GM19238 (cell line): Measurements from ENCODE around the gene SLC25A33.
"Not testable (repeated sequence)": the region's sequence is repeated elsewhere in the genome, so short reads cannot be mapped to it uniquely, and the experiment has no call there.

Source experiments
- DNase-seq: peaks from one replicate; pipeline ENCODE4 v3.0.0; 2011; ENCODE audit warnings: low spot score; ENCODE audit not compliant: insufficient read length

SLC25A33 gene, protein sequence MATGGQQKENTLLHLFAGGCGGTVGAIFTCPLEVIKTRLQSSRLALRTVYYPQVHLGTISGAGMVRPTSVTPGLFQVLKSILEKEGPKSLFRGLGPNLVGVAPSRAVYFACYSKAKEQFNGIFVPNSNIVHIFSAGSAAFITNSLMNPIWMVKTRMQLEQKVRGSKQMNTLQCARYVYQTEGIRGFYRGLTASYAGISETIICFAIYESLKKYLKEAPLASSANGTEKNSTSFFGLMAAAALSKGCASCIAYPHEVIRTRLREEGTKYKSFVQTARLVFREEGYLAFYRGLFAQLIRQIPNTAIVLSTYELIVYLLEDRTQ

GRCh38 chr1:9539165-9539828, at the start of gene SLC25A33:
SLC25A33 (plus strand) TSS chr1:9539465; CDS start chr1:9539692, 227 bp downstream.
- DNase-seq: peak; percentile 99

DNA sequence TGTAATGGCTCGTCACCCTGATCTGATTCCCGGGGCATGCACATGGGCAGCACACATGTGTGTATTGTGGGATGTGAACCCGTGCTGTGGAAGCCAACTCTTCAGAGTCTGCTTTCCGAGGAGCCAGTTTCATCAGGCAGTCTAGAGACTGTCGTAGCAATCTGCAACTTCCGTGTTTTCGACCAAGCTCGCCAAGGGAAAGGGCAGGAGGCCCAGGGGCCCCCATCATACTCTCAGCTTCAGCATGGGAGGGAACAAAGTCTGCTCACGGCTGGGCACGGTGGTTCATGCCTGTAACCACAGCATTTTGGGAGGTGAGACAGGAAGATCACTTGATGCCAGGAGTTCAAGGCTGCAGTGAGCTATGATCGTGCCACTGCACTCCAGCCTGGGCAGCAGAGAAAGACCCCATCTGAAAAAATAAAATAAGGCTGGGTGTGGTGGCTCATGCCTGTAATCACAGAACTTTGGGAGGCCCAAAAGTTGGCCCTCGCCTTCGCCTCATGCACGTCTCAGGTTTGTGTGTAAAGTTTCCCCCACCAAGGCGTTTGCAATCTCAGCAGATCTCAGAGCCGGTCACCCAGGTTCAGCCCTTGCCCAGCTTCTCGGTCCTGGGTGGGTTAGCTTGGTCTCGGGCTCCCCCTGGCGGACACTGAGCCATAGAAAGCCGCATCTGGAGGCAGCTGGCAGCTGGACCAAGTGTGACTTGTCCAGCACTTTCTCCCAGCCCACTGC, 48.5 kb upstream of the SLC25A33 start:
- DNase-seq: peak; percentile 65

DNA sequence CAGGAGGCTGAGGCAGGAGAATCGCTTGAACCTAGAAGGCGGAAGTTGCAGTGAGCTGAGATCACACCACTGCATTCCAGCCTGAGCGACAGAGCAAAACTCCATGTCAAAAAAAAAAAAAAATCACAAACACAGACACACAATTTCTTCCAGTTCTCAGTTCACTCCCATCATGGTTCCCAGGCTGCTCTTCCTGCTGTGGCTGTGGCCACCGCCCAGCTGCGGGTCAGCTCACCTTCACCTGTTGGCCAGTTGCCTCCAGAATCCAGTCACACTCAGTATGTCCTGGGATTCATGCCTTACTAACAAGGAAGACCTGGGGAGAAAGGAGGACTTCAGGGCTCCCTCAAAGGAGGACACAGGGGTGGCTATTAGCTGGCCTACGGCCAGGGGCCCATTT, 45.9 kb upstream of the SLC25A33 start:
- no peak for DNase-seq

DNA sequence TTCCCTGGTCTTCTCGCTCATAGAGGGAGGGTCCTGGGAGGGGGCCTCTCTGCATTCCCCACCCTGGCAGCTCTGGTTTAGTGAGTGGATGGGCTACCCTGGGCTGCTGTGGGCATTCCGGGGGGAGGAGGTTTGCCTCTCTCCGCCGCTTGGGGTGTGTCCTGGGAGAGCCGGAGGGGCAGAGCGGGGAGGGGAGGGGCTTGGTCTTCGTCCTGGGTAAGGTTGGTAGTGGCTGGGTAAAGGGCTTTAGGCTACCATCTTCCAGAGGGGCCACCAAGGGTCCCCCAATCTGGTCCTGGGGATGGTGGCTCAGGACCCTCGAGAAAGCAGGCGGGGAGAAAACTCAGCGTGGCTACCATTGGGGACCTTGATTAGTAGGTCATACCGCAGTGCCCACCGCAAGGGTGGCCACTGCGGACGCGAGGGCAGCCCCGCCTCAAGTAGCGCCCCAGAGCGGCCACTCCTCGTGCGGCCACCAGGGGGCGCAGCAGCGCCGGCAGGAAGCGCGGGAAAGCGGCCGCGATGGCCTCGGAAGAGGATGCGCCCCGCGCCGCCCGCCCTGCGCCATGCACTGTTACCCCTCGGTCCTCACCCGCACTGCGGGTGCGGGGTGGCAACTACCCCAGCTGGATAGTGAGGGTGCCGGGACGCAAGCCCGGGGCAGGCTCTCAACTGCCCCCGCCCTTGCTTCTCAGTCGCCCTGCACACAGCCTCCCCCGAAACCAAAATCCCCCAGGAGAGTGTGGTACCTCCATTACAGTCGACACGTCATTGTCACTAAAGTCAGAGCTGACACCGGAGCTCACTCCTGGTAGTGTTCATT, 44.1 kb upstream of the SLC25A33 start:
- DNase-seq: peak; percentile 57

GRCh38 chr1:9495854-9496374, 43.4 kb upstream of the SLC25A33 start:
- no peak for DNase-seq

GRCh38 chr1:9500756-9501754, 38.2 kb upstream of the SLC25A33 start:
- no peak for DNase-seq

DNA sequence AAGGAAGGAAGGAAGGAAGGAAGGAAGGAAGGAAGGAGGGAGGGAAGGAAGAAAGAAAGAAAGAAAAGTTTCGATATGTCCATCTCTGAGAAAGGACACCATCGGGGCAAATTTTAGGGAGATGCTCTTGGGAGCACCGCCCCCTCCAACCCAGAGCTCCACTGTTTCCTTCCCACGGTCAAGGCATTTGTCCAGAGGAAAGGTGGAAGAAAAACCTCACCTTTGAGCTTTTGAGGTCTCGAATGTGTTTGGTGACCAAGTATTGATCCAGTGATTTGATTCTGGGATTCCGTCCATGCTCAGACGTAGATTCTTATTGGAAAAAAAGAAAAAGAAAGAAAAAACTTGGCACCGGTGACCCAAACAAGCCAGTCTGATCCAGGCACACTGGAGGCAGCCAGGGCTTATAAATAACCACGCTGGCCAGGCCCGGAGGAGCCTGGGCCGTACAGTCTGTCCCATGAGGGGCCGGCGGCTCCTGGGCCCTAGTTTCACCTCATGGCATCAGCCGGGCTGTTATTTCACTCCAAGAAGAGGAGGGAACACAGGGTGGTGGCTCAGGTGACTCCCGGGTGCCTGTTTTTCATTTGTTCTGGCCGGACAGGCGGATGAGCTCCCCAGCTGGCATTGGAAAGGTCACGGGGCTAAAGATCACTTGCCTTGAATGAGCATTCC, 36.1 kb upstream of the SLC25A33 start:
- DNase-seq: no peak

DNA sequence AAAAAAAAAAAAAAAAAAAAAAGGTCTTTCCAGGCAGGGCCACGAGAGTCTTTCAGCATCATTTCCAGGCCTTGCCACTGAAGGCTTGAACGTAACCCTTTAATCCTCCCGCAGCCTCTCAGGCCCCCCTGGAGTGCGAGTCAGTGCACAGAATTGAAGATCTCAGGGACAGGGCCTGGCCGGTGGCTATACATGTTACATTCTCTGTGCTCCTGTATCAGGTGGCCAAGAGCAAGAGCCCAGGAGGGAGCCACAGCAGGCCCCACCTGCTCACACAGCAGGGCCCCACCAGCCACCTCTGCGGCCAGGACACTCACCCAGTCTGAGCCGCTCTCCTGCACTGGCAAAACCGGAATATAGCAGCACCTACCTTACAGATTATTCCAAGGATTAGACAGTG, 34.1 kb upstream of the SLC25A33 start:
- DNase-seq: no peak

DNA sequence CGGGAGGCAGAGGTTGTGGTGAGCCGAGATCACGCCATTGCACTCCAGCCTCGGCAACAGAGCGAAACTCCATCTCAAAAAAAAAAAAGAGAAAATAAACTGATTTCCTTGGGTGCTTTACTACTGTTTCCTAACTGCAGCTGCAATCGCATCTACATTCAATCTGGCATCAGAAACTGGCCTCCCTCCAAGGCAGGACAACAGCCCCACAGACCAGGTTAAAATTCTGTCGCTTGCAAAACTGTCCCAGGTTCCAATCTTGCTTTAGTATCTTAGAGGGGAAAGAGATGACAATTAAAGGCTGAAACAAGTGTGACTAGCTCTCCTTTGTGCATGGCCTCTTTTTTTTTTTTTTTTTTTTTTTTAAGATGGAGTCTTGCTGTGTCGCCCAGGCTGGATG, 32.4 kb upstream of the SLC25A33 start:
- DNase-seq: no peak

- no peak for DNase-seq
These were observed 29.1 kb upstream of the SLC25A33 start for GRCh38 chr1:9510130-9510529.

DNA sequence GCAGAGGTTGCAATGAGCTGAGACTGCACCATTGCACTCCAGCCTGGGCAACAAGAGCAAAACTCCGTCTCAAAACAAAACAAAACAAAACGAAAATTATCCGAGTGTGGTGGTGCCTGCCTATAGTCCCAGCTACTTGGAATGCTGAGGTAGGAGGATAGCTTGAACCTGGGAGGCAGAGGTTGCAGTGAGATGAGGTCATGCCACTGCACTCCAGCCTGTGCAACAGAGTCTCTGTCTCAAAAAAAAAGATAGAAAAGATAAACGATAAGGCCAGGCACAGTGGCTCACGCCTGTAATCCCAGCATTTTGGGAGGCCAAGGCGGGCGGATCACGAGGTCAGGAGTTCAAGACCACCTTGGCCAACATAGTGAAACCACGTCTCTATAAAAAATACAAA, 23.7 kb upstream of the SLC25A33 start:
- DNase-seq: not testable (repeated sequence)

DNA sequence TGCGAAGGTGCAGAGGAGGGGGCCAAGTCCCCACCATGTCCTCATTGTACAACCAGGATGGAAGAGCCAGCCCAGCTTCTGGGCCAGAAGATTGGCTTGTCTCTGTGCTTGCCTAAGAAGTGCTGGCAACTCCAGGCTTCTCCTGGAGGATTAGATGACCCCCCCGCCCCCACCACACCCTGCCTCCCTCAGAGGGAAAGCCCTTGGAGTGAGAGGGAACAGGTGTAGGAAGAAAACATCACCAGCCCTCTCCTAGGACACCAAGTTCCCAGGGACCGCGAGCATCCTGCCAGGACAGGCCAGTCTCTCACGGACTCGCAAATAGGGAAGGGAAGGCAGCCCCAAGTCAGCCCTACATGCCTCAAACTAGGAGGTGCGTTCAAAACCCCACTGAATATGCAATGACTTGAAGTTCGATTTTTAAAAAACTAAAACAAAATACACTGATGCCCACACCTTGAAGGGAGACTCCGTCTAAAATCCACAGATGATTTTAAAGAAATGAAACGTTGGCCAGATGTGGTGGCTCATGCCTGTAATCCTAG, 20.7 kb upstream of the SLC25A33 start:
- no peak for DNase-seq

DNA sequence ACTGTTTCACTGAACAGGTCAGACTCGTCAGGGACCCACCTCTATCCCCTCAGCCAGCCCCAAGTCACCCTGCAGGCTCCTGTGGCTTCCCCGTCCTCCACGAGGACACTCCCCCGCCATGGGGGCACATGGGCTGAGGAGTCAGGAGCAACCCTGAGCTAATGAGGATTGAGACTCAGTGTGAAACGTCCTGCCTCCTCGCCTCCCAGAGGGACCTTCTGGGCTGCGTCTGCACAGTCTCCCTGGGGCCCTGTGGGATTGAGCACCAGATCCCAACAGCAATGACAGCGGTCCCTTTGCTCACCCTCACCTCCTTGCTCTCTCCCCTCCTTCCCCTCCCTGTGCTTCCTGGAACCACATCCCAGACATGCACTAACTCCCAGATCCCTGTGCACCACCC, 18.9 kb upstream of the SLC25A33 start:
- no peak for DNase-seq

DNA sequence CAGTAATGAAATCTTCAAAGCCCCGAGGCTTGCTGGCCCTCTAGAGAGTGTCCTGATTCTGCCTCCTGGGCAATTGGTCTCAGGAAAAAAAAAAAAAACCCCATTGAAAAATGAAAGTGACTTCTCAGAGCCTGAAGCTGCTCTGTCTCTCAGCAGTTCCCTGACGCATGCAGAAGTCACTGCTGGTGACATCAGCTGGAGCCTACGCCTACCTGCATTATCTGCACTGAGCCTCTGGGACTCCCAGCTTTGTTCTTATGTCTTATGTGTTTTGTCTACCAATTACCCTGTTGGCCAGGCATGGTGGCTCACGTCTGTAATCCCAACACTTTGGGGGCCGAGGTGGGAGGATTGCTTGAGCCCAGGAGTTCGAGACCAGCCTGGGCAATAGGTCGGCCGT, 10.1 kb upstream of the SLC25A33 start:
- DNase-seq: no peak

DNA sequence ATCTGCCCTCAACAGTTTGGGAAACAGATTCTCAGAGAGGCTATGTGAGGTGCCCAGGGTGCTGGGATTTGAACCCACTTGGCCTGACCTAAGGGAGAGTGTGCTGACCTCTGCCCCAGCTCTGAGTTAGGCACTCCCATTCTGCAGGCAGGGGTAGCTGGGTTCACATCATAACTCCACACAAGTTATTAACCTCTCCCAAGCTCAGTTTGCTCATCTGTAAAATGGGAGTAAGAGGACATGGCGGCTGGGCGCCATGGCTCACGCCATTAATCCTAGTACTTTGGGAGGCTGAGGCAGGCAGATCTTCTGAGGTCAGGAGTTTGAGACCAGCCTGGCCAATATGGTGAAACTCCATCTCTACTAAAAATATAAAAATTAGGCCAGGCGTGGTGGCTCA, 8.9 kb upstream of the SLC25A33 start:
- no peak for DNase-seq

GRCh38 chr1:9534953-9535352, 4.3 kb upstream of the SLC25A33 start:
- no peak for DNase-seq

- DNase-seq: no peak
These were observed 3.0 kb upstream of the SLC25A33 start for GRCh38 chr1:9536301-9536700.

- DNase-seq: no peak
These were observed 1.2 kb upstream of the SLC25A33 start for GRCh38 chr1:9537863-9538668.
